Esophagus squamous epithelium (tissue), 5 donors: ENCODE measurements around the gene ZNF214. TPM values are rescaled to one million over a fixed set of nuclear protein-coding genes. Genes with fewer than 3 reads are reported as not detected.

Source experiments
- DNase-seq: peaks from one replicate; lab custom pipeline; 2025; lab: John Stamatoyannopoulos, UW
- H3K27ac ChIP-seq, 4 donors: fragments of 200-600 bp; sonication (generic); one replicate each; pipeline ENCODE4 v1.5.1; 2016 to 2019; ENCODE audit warnings: mild to moderate bottlenecking in 1 of 4
- H3K27me3 ChIP-seq, 4 donors: fragments of 200-600 bp; sonication (generic); 1 replicate in 3 of 4; 2 replicates in 1 of 4; pipeline versions ENCODE4 v1.5.1 to v1.6.0; 2017 to 2021; ENCODE audit warnings: antibody characterized with exemption in 1 of 4
- H3K36me3 ChIP-seq, 3 donors: fragments of 200-600 bp; sonication (generic); one replicate each; pipeline ENCODE4 v1.5.1; 2016 to 2019
- H3K4me1 ChIP-seq, 3 donors: fragments of 200-600 bp; sonication (generic); one replicate each; pipeline ENCODE4 v1.5.1; 2017 to 2019
- H3K4me3 ChIP-seq, 4 donors: fragments of 200-600 bp; sonication (generic); 1 replicate in 3 of 4; 2 replicates in 1 of 4; pipeline ENCODE4 v1.5.1; 2016 to 2019; ENCODE audit warnings: mild to moderate bottlenecking in 2 of 4, moderate library complexity in 1 of 4
- H3K9me3 ChIP-seq, 3 donors: fragments of 200-600 bp; sonication (generic); one replicate each; pipeline ENCODE4 v1.5.1; 2016 to 2019
- CTCF ChIP-seq, 6 experiments: fragments of 450-650 bp in 4 of 6; fragments of 200-600 bp in 2 of 6; sonication (generic) in 2 of 6; IDR thresholded peaks; one replicate each; pipeline ENCODE4 v1.5.1; 2016 to 2019; ENCODE audit warnings: antibody characterized with exemption in 6 of 6, mild to moderate bottlenecking in 4 of 6, moderate library complexity in 4 of 6
- POLR2A ChIP-seq, 4 donors: fragments of 450-650 bp; IDR thresholded peaks; one replicate each; pipeline ENCODE4 v1.6.1; 2017; ENCODE audit warnings: antibody characterized with exemption in 4 of 4, mild to moderate bottlenecking in 4 of 4, moderate library complexity in 3 of 4
- WGBS, 2 donors: methylation state at CpG; one replicate each; pipeline ENCODE4 v1.1.5; 2018; 5-methylcytosine and 5-hydroxymethylcytosine counted together
- intact Hi-C: fragments of 100-400 bp; cut with DNase I; formaldehyde crosslinking; loops from one replicate; pipeline ENCODE4 v1.15.0; 2022
- total RNA-seq, 4 donors: library from RNA; depleted of rRNA; stranded (reverse); fragments of >200 nt; gene quantifications; one replicate each; pipeline ENCODE4 v1.1.0, GENCODE V29; 2016
- donor health status: DM: yes; HTN: yes; CAD: no.

ZNF214 gene
- total RNA-seq, result 1 to 10 TPM in 2 of 4 donors, under 1 TPM in 2; 0.40 to 2.1 (median 1.0) TPM

- intact Hi-C loops, result no loop called here
Measured at GRCh38 chr11:7020183-7020917, at the start of gene ZNF214, which contains the start of gene NLRP14. Gene ZNF214 (minus strand): TSS chr11:7020346. CDS start chr11:7002835, 17,511 bp downstream. Gene NLRP14 (plus strand): TSS chr11:7020479. CDS start chr11:7038587, 18,108 bp downstream.

GRCh38 chr11:7062534-7062933 lies 42.4 kb upstream of the ZNF214 start:
- no peak overlapping the region for H3K27ac ChIP-seq

More at GRCh38 chr11:7020183-7020917, at the start of gene ZNF214, which contains the start of gene NLRP14:
- peak within 1 kb of the TSS; percentile 25 to 83 (median 76) for H3K27ac ChIP-seq
- no peaks in the 10 kb centered on the region for H3K27me3 ChIP-seq
- peak; percentile 34 for DNase-seq
- TF ChIP-seq POLR2A (IDR thresholded peaks at IDR 0.05), result no peak
- TF ChIP-seq CTCF (IDR thresholded peaks at IDR 0.05), result no peak
- peak within 1 kb of the TSS; percentile 38 to 71 (median 60) for H3K4me3 ChIP-seq
- peaks cover 5 to 16% (median 5%) of the 10 kb centered on the region in 3 donors for H3K4me1 ChIP-seq
- H3K36me3 ChIP-seq, result no peaks in the 10 kb centered on the region
- no peaks in the 10 kb centered on the region for H3K9me3 ChIP-seq
- 6 to 17% methylated on average over 7 to 31 of the region's 47 CpGs for WGBS, 2 donors

GRCh38 chr11:7060868-7061267 lies 40.7 kb upstream of the ZNF214 start:
- no peaks in the 10 kb centered on the region for H3K4me1 ChIP-seq
- no peaks in the 10 kb centered on the region for H3K36me3 ChIP-seq
- 57 to 77% methylated on average over 1 of the region's 1 CpG for WGBS, 2 donors
- H3K4me3 ChIP-seq, result no peak overlapping the region
- H3K27me3 ChIP-seq, result no peaks in the 10 kb centered on the region
- DNase-seq, result no peak
- H3K9me3 ChIP-seq, result no peaks in the 10 kb centered on the region
- TF ChIP-seq CTCF (IDR thresholded peaks at IDR 0.05) (no peak), POLR2A (IDR thresholded peaks at IDR 0.05) (no peak)
- intact Hi-C loops, result no loop called here
- no peak overlapping the region for H3K27ac ChIP-seq

More at GRCh38 chr11:7062534-7062933, 42.4 kb upstream of the ZNF214 start:
- no peak for TF ChIP-seq POLR2A (IDR thresholded peaks at IDR 0.05)
- TF ChIP-seq CTCF (IDR thresholded peaks at IDR 0.05), result no peak
- H3K4me3 ChIP-seq, result no peak overlapping the region
- no peaks in the 10 kb centered on the region for H3K9me3 ChIP-seq
- 86 to 93% methylated on average over 2 of the region's 2 CpGs for WGBS, 2 donors
- no peaks in the 10 kb centered on the region for H3K27me3 ChIP-seq
- no peaks in the 10 kb centered on the region for H3K4me1 ChIP-seq
- H3K36me3 ChIP-seq, result no peaks in the 10 kb centered on the region
- DNase-seq, result no peak
- intact Hi-C loops, result no loop called here

GRCh38 chr11:7057641-7058040 lies 37.5 kb upstream of the ZNF214 start:
- no peaks in the 10 kb centered on the region for H3K4me1 ChIP-seq
- WGBS, 2 donors, result 19 to 28% methylated on average over 2 of the region's 2 CpGs
- no peak for TF ChIP-seq CTCF (IDR thresholded peaks at IDR 0.05)
- TF ChIP-seq POLR2A (IDR thresholded peaks at IDR 0.05), result no peak
- intact Hi-C loops, result no loop called here
- no peak overlapping the region for H3K27ac ChIP-seq
- H3K9me3 ChIP-seq, result no peaks in the 10 kb centered on the region
- DNase-seq, result no peak
- no peak overlapping the region for H3K4me3 ChIP-seq
- H3K36me3 ChIP-seq, result no peaks in the 10 kb centered on the region
- H3K27me3 ChIP-seq, result no peaks in the 10 kb centered on the region

- WGBS, 2 donors, result 57 to 58% methylated on average over 6 of the region's 6 CpGs
- no peaks in the 10 kb centered on the region for H3K27me3 ChIP-seq
- TF ChIP-seq CTCF (IDR thresholded peaks at IDR 0.05) (no peak), POLR2A (IDR thresholded peaks at IDR 0.05) (no peak)
Measured at GRCh38 chr11:7056828-7057513, 36.8 kb upstream of the ZNF214 start.

More at GRCh38 chr11:7056828-7057513, 36.8 kb upstream of the ZNF214 start:
- no peak overlapping the region for H3K27ac ChIP-seq
- H3K4me1 ChIP-seq, result no peaks in the 10 kb centered on the region
- no peak overlapping the region for H3K4me3 ChIP-seq
- no peak for DNase-seq
- intact Hi-C loops, result no loop called here
- no peaks in the 10 kb centered on the region for H3K9me3 ChIP-seq
- H3K36me3 ChIP-seq, result no peaks in the 10 kb centered on the region
